ENCODE data around the gene SAMD13.

The SAMD13 gene

GRCh38 chr1:84301004-84301784 lies at the start of gene SAMD13:
Gene SAMD13, plus strand, starts transcription at chr1:84301708. Its CDS starts 1,527 bp downstream, at chr1:84303235.
- in situ Hi-C loops (cut with MboI; ENCODE audit: low sequenced_read_pairs), result no loop called here

DNA sequence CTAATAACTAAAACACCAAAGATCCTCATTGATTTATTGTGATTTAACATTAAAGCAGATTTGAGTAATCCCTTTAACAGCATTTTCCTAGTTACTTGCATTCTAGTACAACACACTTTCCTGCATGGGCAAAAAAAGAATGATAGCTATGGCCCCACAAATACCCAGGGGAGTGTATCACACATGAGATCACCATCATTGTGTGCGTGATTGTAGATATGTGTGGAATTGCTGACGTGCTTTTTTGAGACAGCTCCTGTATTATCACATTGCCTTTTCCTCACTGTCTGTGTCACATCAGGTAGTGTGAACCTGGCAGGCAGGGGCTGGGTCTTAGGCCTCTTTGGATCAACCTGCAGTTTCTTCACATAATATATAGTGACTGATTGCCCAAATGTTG lies 48.5 kb upstream of the SAMD13 start:
- in situ Hi-C loops (cut with MboI; ENCODE audit: low sequenced_read_pairs), result no loop called here

DNA sequence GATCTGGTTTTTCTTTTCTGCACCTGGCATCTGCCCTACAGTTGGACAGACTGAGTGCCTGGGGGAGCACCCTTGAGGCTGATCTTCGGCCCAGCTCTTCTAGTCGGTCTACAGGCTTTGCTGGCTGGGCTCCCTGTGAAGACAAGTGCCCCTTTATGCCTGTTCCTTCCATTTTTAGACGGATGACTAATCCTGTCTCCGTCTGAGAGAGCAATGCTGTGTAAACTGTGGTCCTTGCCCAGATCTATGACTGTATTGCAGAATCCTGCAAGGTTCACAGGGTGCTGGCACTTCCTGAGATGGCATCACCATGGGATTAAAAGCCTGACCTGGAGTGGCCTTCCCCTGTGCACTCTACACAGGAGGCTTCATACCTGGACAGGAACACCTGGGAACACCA lies 47.6 kb upstream of the SAMD13 start:
- in situ Hi-C loops (cut with MboI; ENCODE audit: low sequenced_read_pairs), result no loop called here

- in situ Hi-C loops (cut with MboI; ENCODE audit: low sequenced_read_pairs), result no loop called here
These were observed 46.7 kb upstream of the SAMD13 start for GRCh38 chr1:84254703-84255238.

DNA sequence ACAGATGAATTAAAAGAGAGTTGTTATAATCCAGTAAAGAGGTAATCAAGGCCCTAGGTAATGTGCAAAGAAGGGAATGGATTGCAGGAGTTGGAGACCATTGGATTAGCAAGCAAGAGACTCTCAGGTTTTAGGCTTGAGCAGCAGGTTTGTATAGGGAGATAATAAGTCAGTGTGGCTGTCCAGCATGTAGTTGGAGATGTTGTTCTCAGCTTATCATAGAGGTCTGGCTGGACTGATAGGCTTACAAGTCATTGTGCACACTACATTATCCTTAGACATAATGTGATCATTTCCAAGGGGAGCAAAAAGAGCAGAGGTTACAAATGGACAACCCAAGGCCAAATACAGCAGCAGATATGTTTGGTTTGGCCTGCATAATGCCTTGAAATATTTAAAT lies 45.9 kb upstream of the SAMD13 start:
- in situ Hi-C loops (cut with MboI; ENCODE audit: low sequenced_read_pairs), result no loop called here

DNA sequence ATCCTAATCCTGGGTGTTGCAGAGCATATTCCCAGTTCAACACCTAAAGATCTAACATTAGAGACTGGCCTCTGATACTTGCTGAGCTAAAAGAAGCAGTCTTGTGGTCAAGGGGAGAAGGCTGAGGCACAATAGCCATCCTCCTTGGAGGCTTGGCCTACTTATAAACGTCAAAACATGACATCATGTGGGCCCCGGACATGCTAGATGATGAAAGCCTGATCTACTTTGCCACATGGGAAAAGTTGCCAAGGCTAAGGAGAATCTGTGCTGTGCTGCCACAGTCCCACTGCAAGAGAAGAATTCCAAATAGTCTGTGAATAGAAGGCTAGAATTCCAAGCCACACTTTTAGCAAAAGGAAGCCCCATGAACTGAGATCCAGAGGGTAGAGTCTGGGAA lies 43.9 kb upstream of the SAMD13 start:
- in situ Hi-C loops (cut with MboI; ENCODE audit: low sequenced_read_pairs), result no loop called here

DNA sequence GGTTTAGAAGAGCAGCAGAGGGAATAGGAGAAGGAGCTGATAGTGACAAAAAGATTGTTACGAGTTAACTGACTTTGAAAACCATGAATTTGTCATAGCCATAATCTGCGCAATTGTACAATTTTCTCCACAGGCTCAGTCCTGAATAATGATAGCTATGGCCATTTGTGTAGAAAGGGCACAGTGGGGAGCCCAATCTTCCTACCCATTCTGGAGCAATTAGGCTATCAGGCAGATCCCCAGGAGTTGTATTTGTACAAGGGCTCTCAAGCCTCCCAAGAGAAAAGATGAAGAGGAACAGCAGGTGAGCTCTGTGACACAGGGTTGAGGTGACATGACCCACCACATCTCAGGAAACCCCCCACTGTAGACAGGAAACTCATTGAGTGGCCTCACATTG lies 42.1 kb upstream of the SAMD13 start:
- in situ Hi-C loops (cut with MboI; ENCODE audit: low sequenced_read_pairs), result no loop called here

DNA sequence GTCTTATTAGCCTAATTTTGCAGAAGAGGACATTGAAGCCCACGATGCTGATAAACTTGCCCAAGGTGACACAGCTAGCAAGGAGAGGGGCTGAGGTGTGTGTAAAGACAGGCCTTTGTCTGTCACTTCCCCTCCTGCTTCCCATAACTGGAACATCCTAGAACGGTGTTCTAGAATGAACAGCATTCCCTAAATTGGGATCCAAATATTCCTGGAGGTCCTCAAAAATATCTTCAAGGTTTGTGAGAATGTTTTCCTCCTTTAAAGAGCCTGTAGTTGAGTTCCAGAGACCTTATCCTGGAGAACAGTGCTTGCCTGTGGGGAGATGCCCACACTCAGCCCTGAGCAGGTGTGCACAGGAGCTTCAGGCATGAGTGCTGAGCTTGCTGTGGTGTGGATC lies 41.5 kb upstream of the SAMD13 start:
- in situ Hi-C loops (cut with MboI; ENCODE audit: low sequenced_read_pairs), result no loop called here

DNA sequence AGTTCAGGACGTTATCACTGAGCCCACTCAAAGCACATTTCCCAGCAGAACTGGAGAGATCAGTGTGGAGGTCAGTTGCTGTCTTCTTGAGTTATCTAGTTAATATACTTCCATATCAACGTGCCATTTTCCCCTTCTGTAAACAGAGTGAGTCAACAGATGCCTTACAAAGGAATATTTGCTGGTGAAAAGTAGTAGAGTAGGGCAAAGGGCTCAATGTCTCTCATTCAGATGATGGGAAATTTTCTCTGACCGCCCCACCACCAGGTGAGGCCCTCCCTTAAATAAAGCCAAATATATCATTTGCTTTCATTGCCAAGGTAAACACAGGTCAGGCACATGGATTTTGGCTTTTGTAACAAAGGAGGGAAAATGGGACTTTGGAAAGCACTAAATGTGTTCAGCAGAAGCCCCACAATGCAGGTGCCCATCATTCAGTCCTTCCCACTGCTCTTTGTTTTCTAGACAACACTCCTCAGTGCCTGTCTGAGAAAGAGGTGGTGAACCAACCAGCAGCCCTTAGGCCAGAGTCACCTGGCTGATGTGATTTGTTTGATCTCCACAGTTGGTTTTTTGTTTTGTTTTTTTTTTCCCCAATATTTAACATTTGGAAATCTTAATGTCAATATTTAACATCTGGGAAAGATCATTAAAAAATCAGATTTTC lies 40.5 kb upstream of the SAMD13 start:
- in situ Hi-C loops (cut with MboI; ENCODE audit: low sequenced_read_pairs), result no loop called here

DNA sequence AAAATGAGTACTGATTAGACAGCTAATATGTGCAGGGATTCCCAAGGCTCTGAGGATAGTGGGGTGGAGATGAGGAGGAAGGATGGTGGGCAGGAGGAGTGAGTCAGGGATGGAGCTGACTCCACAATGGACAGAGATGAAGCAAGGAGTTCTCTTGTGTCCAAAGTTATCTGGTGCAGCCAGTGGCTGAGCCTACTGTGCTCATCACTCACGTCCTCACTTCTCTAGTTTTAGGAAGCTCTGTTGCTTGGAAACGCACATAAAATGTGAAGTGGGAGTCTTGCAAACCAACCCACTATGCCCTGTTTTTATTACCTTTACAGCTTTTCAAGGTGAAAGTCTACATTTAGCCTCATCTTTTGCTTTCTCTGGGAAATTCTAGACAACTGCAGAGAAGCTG lies 36.5 kb upstream of the SAMD13 start:
- in situ Hi-C loops (cut with MboI; ENCODE audit: low sequenced_read_pairs), result no loop called here

- in situ Hi-C loops (cut with MboI; ENCODE audit: low sequenced_read_pairs), result no loop called here
These were observed 35.6 kb upstream of the SAMD13 start for GRCh38 chr1:84265867-84266266.

GRCh38 chr1:84266748-84267147 lies 34.8 kb upstream of the SAMD13 start:
- in situ Hi-C loops (cut with MboI; ENCODE audit: low sequenced_read_pairs), result no loop called here

- in situ Hi-C loops (cut with MboI; ENCODE audit: low sequenced_read_pairs), result no loop called here
These were observed 34.0 kb upstream of the SAMD13 start for GRCh38 chr1:84267476-84267875.

DNA sequence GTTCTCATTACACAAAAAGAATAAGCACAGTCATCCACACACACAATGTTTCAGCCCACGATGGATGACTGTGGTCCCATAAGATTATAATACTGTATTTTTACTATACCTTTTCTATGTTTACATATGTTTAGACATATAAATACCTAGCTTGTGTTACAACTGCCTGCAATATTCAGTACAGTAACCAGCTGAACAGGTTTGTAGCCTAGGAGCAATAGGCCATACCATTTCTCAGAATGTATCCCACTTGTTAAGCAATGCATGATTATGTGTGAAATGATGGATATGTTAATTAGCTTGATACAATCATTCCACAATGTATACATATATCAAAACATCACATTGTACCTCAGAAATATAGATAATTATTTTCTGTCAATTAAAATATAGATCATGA lies 33.2 kb upstream of the SAMD13 start:
- in situ Hi-C loops (cut with MboI; ENCODE audit: low sequenced_read_pairs), result no loop called here

DNA sequence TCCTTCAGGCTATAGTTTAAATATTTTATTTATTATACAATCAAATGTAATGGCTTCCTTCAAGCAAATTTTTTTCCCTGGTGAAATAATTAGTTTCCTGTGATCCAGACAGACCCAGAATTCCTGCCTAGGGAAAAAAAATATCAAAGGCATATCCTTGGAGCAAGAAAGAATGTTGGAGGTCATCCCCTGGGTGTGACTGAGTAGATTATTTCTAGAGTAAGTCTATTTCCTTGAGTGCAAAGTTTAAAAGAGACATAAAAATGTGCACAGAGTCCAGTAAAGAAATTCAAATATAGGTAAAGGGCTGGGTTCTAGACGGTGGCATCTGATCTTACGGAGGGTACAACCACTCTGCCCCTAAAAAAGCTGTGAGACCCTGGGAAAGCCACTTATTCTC lies 32.2 kb upstream of the SAMD13 start:
- in situ Hi-C loops (cut with MboI; ENCODE audit: low sequenced_read_pairs), result no loop called here

GRCh38 chr1:84271441-84272151 lies 29.9 kb upstream of the SAMD13 start:
- in situ Hi-C loops (cut with MboI; ENCODE audit: low sequenced_read_pairs), result no loop called here

DNA sequence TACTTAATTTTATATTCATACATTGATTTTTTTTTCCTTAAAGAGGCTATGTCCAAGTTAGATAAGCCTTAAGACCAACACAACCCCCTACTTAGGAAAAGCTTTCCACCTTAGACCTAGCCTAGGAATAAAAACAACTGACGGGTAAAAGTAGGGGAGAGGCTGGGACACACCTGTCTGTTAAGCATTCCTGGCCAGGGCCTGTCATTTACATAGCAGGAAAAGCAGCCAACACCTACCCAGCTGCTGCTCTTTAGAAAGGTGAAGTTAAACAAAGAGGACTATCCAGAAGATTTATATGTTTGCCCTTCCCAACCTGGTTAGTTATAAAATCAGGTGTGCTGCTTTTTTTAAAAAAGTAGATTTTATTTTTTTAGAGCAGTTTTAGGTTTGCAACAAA lies 29.1 kb upstream of the SAMD13 start:
- in situ Hi-C loops (cut with MboI; ENCODE audit: low sequenced_read_pairs), result no loop called here

DNA sequence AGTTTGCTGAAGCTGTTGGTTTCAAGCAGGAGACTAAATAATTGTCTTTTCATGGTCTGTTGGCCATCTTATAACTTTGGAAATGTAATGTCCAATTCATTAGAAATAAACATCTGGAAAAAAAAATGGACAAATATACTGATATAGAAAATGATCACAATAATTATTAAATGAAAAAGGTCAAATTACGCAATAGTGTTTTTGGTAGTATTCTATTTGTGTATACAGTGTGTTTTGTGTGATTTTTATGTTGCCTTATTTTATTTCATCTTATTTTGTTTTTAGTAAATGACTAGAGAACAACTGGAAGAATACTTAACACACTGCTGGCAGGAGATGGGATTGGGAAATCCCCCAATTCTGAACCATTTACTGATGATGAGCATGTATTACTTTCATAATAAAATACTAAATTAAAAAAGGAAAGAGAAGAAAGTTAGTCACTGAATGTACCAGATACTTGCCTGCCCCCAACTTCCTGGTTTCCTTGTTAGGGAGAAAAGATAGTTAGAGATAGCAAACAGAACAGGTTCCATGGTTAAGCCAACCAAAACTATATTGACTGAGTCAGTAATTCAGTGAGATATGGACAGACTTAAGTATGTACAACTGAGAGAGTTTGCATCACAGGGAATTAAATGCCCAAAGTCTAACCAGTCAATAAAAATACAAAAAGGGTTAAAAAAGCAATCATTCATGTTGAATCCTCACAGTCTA lies 24.0 kb upstream of the SAMD13 start:
- in situ Hi-C loops (cut with MboI; ENCODE audit: low sequenced_read_pairs), result no loop called here

- in situ Hi-C loops (cut with MboI; ENCODE audit: low sequenced_read_pairs), result no loop called here
These were observed 22.6 kb upstream of the SAMD13 start for GRCh38 chr1:84278905-84279304.

GRCh38 chr1:84280912-84281311 lies 20.6 kb upstream of the SAMD13 start:
- in situ Hi-C loops (cut with MboI; ENCODE audit: low sequenced_read_pairs), result no loop called here

DNA sequence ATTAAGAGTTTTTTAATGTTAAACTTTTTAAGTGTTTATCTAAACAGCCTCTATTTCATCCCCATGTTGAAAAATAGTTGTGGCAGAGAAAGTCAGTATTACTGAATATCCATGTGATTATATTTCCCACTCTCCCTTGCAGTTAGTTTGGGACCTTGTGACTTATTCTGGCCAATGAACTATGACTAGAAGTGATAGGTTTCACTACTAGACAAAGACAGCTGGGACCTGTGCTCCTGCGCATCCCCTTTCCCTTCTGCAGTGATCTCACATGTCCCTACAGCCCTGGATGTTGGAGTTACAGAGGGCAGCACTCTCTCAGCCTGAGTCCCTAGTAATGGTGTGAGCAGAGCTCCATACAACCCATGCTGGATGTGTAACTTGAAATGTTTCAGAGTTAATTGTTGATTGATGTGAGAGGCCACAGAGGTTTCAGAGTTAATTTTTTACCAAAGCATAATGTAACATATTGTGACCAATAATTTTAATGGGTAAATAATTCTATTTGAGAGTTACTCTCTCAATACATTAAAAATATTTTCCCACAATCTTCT lies 18.7 kb upstream of the SAMD13 start:
- in situ Hi-C loops (cut with MboI; ENCODE audit: low sequenced_read_pairs), result no loop called here

Data from HL-60/S4 treated with phorbol 12-myristate 13-acetate at 8.2 ng/mL for 4 days and 3 days (cell line).